ENCODE measurements around the gene MYO9B. TPM values are rescaled to one million over a fixed set of nuclear protein-coding genes. Genes with fewer than 3 reads are reported as not detected.

The MYO9B gene
- total RNA-seq, 1 experiment from 2014 or later: 58.6 TPM

- no peak overlapping the region for H3K18ac ChIP-seq (ENCODE audit: insufficient read length, low read depth, low read length)
- H2BK20ac ChIP-seq (ENCODE audit: low read depth, low read length, poor library complexity, severe bottlenecking): no peak overlapping the region
- H3K4me2 ChIP-seq (ENCODE audit: insufficient read depth, insufficient read length, low read length): no peak overlapping the region
Observed at GRCh38 chr19:17037966-17038500, 37.5 kb upstream of the MYO9B start.

More at GRCh38 chr19:17037966-17038500, 37.5 kb upstream of the MYO9B start:
- no peak overlapping the region for H4K5ac ChIP-seq (ENCODE audit: insufficient read length, low read depth, low read length)
- peaks cover 3% of the 10 kb centered on the region for H3K27me3 Mint-ChIP-seq (ENCODE audit: low read depth)
- H3K4me3 Mint-ChIP-seq: no peak overlapping the region
- H3K4ac ChIP-seq (ENCODE audit: low read depth, low read length): no peak overlapping the region
- no peaks in the 10 kb centered on the region for H3K23me2 ChIP-seq (ENCODE audit: insufficient read length, low read depth, low read length, poor library complexity, severe bottlenecking)
- H3K9ac ChIP-seq (ENCODE audit: extremely low read depth, insufficient read length, low read length): no peak overlapping the region
- DNase-seq: no peak
- TF ChIP-seq CTCF (conservative IDR thresholded peaks at IDR 0.05): no peak
- H4K20me1 ChIP-seq (ENCODE audit: control insufficient read depth, insufficient read depth, insufficient read length): no peaks in the 10 kb centered on the region
- H3K56ac ChIP-seq (ENCODE audit: insufficient read length, low read depth, low read length): no peak overlapping the region
- no peaks in the 10 kb centered on the region for H3K4me1 ChIP-seq (ENCODE audit: insufficient read depth, low read length)
- no peaks in the 10 kb centered on the region for H3K27me3 ChIP-seq (ENCODE audit: insufficient read depth, low read length)
- H3K27ac Mint-ChIP-seq: no peak overlapping the region
- H2BK120ac ChIP-seq (ENCODE audit: low read depth, low read length, poor library complexity, severe bottlenecking): no peak overlapping the region
- no peak overlapping the region for H3K23ac ChIP-seq (ENCODE audit: insufficient read length, low read depth, low read length)
- no peak overlapping the region for H3K14ac ChIP-seq (ENCODE audit: insufficient read depth, low read length)
- H3K27ac ChIP-seq (ENCODE audit: insufficient read length, low read depth, low read length): no peak overlapping the region
- H3K79me1 ChIP-seq (ENCODE audit: insufficient read depth, low read depth, low read length, poor library complexity, severe bottlenecking): no peaks in the 10 kb centered on the region
- H2BK5ac ChIP-seq (ENCODE audit: insufficient read length, low read length): no peak overlapping the region
- no peak overlapping the region for H3T11ph ChIP-seq (ENCODE audit: low read length)
- no peaks in the 10 kb centered on the region for H3K36me3 Mint-ChIP-seq (ENCODE audit: insufficient read depth in 1 of 3, low read depth in 3 of 3)
- no peak overlapping the region for H2AK5ac ChIP-seq (ENCODE audit: insufficient read length, low read length)
- H4K8ac ChIP-seq (replicated peaks; ENCODE audit: insufficient read length, low read depth, low read length): no peak overlapping the region
- peaks cover 2 to 7% of the 10 kb centered on the region in 2 experiments; a peak in 2 of 4 replicates for H3K4me1 Mint-ChIP-seq
- H4K91ac ChIP-seq (ENCODE audit: insufficient read length, low read depth, low read length): no peak overlapping the region
- H2BK12ac ChIP-seq (ENCODE audit: insufficient read length, low read depth, low read length): no peak overlapping the region
- H2BK15ac ChIP-seq (ENCODE audit: low read depth, low read length): no peak overlapping the region
- no peaks in the 10 kb centered on the region for H3K9me3 Mint-ChIP-seq
- no peaks in the 10 kb centered on the region for H3K9me3 ChIP-seq (ENCODE audit: control insufficient read depth, low read depth, low read length)
- no peaks in the 10 kb centered on the region for H3K79me2 ChIP-seq (ENCODE audit: insufficient read depth, low read length)
- H2AFZ ChIP-seq (ENCODE audit: low read length): no peak overlapping the region
- WGBS (ENCODE audit: extremely low coverage, insufficient read length, low lambda C conversion rate): 100% methylated on average over 1 of the region's 15 CpGs
